HG03575 (cell line): ENCODE results near the gene ACTG1.
"Not testable (repeated sequence)": the region's sequence is repeated elsewhere in the genome, so short reads cannot be mapped to it uniquely, and the experiment has no call there.

Experiments used
- ATAC-seq: cut with Tn5 transposase; IDR thresholded peaks from one replicate; pipeline ENCODE4 v1.9.1; 2021; ENCODE audit not compliant: unreplicated experiment, insufficient number of reproducible peaks, low FRiP score; ENCODE audit errors: extremely low read depth

Gene ACTG1

GRCh38 chr17:81535007-81535328 is 22.4 kb upstream of the ACTG1 start:
- ATAC-seq, result no peak

DNA sequence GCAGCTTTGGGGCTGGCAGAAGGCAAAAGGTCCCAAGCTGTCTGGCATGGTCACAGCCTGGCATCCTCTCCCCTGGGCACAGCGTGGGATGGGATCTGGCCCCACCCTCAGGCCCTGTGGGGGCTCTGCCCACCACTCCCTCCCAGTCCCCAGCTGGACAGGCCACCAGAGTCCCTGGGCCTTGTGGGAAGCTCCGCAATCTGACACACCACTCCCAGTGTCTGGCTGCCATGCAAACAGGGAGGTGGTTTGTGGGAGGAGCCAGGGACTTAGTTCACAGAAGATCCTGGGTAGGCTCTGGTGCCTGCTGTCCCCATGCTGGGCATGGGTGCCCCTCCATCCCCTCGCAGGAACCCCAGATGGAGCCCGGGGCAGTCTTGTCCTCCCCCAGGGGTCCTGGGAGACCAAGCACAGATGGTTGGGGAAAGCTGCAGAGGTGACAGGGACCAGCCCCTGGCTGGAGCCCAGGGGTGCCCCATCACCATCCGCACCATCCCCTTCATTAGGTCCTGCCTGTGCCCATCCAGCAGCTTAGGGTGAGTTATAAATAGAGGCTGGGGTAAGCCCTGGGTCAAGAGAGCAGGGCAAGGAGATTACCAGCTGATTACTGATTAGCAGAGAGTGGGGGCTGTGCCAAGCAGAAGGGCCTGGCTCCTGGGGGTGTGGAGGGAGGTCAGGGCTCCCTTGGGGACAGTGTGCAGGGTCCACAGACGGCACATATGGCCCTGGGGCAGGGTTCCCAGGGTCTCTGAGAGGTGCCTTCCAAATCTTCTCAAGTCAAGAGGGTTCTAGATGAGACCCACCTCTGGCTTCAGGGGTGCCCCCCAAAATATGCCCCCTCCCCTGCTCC is 21.8 kb upstream of the ACTG1 start:
- no peak for ATAC-seq

DNA sequence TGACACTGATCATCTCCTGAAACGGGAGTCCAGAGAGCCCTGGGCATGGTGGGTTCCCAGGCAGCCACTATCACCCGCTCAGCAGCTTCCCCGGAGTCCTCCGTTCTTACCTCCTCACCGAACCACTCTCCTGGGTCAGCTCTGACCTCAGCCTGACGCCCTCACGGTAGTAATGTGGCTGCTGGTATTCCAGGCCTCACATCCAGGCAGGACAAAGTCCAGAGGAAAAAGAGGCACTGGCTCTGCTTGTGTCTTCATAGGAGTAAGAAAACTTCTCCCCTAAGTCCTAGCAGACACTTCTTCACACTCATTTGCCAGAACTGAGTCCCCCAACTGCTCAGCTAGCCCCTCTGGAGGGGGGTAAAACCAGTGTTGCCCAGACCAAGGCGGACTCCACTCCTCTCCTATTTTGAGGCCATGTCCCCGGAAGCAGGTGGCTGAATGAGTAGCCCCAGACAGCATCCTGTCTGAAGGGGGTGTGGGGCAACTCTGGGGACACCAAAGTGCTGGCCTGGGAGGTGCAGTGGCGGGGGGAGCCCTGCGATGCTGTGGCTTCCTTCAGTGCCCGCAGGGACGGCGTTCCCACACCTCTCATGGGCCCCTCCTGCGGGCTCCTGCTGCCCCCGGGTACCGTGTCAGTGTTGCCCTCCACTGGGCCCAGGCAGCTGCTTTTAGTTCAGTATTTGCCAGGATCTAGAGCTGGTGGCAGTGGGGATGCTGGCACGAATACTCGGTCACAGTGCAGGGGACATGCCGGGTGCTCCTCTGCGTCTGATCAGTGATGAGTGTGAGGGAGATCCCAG is 20.9 kb upstream of the ACTG1 start:
- ATAC-seq, result no peak

- no peak for ATAC-seq
These were observed 20.1 kb upstream of the ACTG1 start for GRCh38 chr17:81532490-81533287.

DNA sequence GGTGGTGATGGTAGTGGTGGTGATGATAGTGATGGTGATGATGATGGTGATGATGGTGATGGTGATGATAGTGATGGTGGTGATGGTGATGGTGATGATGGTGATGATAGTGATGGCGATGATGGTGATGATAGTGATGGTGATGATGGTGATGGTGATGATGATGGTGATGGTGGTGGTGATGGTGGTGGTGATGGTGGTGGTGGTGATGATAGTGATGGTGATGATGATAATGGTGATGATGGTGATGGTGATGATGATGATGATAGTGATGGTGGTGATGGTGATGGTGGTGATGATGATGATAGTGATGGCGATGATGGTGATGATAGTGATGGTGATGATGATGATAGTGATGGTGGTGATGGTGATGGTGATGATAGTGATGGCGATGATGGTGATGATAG is 19.4 kb upstream of the ACTG1 start:
- not testable (repeated sequence) for ATAC-seq

DNA sequence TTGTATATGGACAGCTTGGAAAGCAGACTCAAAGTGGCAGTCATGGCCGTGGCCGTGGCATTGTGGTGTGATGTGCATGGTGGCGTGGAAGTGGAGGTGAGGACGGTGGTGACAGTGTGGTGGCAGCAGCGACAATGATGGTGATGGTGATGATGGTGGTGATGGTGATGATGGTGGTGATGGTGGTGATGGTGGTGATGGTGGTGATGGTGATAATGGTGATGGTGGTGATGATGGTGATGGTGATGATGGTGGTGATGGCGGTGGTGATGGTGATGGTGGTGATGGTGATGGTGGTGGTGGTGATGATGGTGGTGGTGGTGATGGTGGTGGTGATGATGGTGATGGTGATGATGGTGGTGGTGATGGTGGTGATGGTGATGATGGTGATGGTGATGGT is 18.4 kb upstream of the ACTG1 start:
- not testable (repeated sequence) for ATAC-seq

DNA sequence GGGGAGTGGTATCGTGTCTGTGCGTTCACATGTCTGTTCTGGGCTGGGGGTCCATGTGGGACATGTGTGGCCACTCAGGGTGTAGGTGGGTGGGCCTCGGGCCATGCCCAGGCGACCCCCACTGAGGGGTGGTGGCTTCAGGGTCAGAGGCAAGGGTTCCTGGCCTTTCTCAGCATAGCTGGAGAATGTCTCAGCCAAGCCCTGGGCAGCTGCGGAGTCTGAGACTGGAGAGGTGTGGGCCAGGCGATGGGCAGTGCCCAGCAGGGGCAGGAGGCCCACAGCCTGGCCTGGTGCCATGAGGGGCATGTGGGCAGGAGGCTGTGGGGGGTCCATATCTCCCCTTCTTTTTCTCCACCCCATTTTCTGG is 16.8 kb upstream of the ACTG1 start:
- no peak for ATAC-seq

DNA sequence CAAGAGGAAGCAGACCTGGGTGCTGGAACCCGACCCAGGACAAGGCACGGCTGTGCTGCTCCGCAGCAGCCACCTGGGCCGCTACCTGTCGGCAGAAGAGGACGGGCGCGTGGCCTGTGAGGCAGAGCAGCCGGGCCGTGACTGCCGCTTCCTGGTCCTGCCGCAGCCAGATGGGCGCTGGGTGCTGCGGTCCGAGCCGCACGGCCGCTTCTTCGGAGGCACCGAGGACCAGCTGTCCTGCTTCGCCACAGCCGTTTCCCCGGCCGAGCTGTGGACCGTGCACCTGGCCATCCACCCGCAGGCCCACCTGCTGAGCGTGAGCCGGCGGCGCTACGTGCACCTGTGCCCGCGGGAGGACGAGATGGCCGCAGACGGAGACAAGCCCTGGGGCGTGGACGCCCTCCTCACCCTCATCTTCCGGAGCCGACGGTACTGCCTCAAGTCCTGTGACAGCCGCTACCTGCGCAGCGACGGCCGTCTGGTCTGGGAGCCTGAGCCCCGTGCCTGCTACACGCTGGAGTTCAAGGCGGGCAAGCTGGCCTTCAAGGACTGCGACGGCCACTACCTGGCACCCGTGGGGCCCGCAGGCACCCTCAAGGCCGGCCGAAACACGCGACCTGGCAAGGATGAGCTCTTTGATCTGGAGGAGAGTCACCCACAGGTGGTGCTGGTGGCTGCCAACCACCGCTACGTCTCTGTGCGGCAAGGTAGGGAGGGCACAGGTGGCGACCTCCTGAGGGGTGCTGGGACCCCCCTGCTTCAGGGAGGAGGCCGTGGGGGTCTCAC is 16.2 kb upstream of the ACTG1 start:
- ATAC-seq, result no peak

DNA sequence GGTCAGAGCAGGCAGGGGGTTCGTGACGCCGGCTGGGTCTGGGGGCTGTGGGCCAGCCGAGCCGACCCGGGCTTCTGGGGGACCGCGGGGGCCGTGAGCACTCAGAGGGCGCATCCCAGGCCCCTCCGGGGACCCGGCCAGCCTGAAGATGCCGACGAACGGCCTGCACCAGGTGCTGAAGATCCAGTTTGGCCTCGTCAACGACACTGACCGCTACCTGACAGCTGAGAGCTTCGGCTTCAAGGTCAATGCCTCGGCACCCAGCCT is 15.7 kb upstream of the ACTG1 start:
- no peak for ATAC-seq

GRCh38 chr17:81527591-81528383 is 15.2 kb upstream of the ACTG1 start, which contains the start of gene FSCN2:
Gene FSCN2 (plus strand): TSS chr17:81528377. CDS start chr17:81528532, 155 bp downstream.
- no peak for ATAC-seq

DNA sequence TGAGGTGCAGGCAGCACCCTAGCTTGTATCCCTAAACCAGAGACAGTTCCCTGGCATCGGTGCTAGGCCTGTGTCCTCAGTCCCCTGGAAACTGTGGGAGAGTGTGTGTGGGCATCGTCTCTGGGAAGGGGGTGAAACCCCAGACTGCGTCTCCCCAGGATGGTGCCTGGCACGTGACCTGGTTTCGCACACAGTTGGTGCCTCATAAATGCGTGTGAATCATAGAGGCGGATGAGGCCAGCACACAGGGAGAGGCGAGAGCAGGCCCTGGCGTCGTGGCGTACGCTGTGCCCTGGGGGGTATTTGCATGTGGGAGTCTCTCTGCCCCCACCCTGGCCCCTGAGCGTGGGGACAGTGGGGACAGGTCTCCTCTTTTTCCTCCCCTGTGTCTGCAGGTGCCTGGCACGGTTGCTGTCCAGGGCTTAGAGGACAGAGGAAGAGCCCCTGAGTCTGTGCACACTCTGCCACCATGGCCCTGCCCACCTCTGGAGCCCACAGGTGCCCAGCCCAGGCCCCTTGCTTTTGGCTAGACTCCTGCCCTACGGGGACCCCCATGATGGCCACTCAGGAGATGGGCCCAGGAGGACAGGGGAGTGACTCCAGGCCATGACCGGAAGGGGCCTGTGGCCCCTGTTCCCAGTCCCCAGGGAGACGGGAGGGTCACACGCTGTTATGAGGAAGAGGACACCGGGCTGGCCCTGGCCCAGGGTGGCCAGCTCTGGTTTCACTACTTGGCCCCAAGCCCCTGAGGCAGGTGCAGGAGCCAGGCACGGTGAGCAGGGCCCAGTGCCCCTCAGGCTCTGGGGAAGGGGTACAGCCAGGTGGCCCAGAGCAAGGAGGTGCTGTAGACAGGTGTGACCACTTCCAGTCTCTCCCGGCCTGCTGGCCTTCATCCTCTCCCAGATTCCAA is 14.3 kb upstream of the ACTG1 start:
- no peak for ATAC-seq

GRCh38 chr17:81524865-81525159 is 12.2 kb upstream of the ACTG1 start:
- ATAC-seq, result no peak

- ATAC-seq, result no peak
These were observed 11.7 kb upstream of the ACTG1 start for GRCh38 chr17:81524039-81524864.

GRCh38 chr17:81523402-81524038 is 10.9 kb upstream of the ACTG1 start:
- ATAC-seq, result no peak

DNA sequence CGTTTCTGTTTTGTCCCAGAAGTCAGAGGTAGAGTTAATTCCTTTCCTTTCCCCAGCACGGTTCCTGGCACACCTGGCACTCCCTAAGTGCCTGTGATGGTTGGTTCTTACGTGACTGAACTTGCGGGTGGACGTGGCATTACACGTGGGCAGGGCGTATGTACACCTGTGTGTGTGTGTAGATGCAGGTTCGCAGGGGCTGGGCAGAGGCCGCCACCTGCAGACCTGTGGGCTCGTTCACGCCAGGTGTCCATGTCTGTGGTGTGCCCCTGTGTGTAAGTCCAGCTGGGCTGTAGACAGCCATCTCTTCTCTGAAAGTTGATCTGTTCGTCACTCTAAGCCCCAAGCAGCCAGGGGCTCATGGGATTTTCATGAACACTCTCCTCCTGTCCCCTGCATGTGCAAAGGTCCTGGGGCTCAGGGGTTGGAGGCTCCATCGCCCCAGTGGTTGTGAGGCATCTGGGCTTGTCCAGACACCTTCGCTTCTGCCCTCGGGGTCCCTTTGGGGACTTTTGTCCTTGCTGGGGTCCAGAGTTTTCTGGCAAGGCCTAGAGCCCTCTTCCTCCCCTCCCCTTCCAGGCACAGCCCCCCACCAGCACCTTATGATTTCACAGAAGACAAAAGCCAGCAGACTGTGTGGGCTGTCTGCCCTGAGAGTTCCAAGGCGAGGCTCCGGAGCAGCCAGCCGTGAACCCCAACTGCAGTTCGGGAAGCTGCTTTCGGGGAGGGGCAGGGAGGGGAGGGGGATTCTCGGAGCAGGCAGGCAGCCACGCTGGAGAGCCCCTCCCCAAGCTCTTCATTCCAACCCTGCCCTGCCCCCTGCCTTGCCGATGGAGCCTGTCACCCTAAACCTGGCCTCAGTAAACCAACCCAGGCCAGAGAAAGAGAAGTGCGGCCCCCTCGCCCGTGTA is 10.1 kb upstream of the ACTG1 start:
- no peak for ATAC-seq
